Stimulated activated CD8-positive, alpha-beta memory T cell treated with anti-CD3 and anti-CD28 coated beads, Interleukin-7, amount 100 ng/mL, for 48 hours (primary cell): ENCODE measurements around the gene GLRX5.
"Not testable (repeated sequence)": the region's sequence is repeated elsewhere in the genome, so short reads cannot be mapped to it uniquely, and the experiment has no call there.

Experiments
- DNase-seq, 2 donors: peaks; one replicate each; pipeline ENCODE4 v3.0.0-alpha.2; 2020; ENCODE audit warnings: low read depth in 1 of 2; ENCODE audit errors: extremely low read depth in 1 of 2

Gene GLRX5

DNA sequence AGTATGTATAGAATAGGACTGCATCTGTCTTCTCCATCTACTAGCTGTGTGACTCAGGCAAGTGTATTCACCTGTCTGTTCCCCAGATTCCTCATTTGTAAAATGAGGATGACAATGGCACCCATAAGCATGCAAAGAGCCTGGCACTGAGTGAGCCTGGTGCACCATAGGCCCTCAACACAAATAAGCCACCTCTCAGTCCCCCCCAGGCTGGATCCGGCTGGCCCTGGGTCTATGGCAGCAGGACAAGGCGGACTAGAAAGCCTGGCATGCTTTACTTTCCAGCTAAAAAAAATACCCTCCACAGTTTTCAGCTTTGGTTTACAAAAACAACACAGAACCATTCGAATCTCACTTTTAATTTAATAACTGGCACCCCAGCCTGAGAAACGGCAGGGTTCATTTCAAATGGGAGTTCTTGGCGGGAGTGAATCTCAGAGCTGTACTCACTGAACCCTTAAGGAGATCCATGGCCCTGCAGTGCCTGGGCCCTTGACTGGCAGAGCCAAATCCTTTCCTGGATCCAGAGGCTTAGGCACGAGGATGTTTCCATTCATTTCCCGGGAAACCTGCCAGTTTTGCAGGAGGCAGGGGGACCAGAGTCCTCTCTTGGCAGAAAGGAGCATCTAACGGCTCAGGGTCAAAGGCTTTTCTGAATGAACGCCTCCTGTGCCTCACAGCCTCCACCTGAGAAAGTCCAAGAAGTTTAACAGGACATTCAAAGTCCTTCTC lies 36.1 kb upstream of the GLRX5 start:
- no peak for DNase-seq

DNA sequence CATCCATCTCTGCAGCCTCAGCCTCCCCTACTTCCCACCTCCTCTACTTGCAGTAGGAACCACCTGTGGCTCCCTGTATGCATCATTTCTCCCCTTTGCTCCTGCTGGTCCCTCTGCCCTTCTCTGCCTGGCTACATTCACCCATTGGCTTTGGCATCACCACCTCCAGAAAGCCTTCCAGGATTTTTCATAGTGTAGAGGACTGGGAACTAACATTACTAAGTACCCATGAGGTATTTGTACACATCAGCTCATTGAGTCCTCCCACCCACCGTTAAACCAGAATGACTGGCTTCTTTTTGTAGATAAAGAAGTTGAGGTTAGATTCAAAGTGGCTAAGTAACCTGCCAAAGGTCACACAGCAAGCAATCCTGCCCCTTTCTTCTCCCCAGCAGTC lies 35.5 kb upstream of the GLRX5 start:
- DNase-seq: no peak

DNA sequence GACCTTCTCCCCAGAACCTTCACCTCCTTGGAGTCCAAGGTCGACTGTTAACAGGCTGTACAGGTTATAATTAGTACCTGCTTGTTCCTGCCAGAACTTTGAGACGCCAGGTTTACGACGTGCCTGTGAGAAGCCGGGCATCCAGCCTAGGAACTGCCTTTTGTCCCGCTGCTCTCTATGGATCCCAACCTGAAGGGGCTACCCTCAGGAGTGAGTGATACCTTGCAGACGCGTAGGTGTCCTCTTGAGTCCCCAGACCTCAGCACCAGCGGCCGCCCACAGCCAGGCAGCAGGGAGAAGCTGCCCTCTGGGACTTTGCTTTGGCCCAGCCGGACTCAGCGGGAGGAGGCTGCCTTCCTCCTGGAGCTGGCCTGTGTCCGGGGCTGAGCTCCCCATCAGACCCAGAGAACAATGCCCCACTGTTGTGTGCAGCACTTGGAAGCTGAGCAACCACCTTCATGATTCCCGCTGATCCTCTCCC lies 34.6 kb upstream of the GLRX5 start:
- no peak for DNase-seq

DNA sequence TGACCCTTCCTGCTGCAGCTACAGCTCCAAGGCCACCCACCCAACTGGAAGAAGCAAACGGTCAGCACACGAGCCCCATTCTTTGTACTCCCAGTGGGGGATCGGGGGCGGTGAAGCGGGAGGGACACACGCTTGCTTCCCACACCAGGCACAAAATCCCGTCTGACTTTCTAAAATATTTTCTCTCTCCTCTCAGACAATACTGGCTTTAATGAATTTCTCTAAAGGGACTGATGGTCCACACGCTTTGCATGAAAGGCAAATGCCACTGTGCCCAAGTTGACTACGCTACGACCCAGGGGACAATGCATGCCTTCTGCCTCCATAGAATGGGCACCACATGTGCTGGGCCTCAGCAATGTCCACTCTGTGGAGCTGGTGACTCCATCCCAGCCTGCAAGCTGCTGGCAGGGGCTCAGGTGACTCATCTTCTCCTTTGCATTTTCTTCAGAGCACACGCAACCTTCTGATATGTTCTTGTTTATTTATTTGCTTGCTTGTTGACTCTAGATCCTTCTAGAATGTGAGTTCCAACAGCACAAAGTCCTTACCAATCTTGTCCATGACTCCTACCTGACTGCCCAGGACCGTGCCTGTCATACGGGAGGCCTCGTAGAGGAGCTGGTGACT lies 34.0 kb upstream of the GLRX5 start:
- no peak for DNase-seq

DNA sequence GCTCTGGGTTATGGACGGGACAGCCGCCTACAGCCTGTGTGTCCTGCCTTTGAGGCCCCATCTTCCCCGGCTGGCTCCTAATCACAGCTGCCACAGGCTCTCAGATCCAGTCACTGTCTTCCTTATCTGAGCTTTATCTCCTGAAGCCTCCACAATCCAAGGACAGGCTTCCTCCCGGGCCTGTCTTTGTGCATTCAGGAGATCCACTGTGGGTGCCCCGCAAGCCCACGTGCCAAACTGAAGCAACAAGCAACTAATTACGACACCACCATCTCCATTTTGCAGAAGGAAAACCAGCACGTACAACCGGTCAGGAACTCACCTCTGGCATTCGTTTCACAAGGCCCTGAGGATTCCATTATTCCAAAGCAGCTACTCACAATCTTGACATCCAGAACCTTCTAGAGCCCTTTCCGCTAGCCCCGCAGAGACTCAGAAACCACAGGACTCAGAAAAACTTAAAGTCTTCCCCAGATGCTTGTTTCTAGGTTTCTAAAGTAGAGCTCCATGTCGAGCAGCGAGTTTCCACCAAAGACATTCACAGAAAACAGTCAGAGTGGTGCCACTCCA lies 32.4 kb upstream of the GLRX5 start:
- no peak for DNase-seq

DNA sequence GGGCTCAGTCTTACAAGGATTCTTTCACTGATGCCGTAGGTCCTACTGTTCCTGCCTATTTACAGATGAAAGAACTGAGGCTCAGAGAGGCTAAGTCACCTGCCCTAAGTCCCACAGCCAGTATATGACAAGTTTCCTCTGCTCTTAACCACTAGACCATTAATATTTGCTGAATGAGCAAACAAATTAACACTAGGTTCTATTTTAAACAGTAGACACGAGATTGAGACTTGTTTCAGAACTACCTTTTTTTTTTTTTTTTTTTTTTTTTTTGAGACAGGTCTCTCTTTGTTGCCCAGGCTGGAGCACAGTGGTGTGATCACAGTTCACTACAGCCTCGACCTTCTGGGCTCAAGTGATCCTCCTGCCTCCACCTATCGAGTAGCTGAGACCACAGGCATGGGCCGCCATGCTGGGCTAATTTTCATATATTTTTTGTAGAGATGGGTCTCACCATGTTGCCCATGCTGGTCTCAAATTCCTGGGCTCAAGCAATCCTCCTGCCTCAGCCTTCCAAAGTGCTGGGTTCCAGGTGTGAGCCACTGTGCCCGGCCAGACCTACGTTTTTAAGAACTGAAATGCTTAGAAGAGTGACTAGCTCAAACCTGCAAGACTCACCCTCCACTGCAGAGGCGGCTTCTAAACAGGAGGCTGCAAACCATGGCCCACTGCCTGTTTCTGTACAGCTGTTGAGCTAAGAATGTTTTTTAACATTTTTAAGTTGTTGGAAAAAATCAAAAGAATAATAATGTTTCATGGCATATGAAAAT lies 31.3 kb upstream of the GLRX5 start:
- no peak for DNase-seq

DNA sequence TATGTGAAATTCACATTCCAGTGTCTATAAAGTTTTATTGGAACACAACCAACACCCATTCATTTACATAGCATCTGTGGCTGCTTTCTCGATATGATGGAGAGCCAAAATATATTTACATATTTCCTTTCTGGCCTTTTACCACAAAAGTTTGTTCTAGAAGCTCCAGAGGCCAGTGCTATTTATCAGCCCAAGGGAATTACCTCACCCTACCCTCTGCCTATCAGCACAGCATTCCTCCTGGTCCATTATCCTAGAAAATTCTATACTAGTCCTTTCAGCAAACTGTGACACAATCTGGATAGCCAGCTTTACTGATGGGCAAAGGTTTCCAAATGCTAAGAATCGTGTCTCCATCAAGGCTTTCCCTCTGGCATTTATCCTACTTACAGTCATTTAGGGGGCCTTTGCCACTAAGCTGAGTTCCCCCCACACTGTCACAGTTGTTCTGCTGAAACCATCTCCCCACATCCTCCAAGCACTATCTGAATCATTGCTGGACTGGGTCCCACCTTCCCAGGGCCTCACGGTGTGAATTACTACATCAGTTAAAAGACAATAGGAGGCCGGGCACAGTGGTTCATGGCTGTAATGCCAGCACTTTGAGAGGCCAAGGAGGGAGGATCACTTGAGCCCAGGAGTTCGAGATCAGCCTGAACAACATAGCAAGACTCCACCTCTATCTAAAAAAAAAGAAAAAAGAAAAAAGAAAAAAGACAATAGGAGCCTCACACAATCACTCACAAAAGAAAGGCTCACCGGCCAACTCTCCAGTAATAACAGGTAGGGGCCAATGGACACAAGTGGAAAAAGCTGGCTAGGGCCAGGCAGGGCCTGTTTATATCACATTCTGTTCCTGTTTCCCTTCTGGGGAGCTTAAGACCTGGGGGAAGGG lies 30.5 kb upstream of the GLRX5 start:
- DNase-seq: no peak

DNA sequence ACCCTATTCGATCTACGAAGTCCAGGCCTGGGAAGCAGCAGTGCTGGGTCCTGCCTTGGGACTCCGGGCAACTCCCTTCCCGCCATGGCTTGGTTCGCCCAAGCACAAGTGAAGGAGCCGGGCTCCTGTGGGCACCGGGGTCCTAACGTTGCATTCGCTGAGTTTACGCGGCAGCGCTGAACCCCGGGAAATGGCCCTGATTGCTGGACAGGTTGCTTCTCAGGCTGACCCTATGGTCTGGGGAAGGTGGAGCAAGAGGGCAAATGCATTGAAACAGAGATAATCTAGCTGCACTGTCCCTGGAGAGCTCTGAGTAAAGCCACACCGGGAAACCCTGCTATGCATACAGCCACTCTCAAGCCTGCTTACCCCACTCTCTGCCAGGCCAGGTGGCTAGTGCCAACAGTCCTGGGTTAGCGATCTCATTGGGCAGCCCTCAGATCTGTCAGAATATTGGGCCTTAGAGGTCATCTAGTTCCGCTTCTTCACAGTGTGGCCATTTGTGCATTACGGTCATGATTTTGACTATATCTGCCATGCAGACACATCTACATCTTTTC lies 29.7 kb upstream of the GLRX5 start:
- no peak for DNase-seq

DNA sequence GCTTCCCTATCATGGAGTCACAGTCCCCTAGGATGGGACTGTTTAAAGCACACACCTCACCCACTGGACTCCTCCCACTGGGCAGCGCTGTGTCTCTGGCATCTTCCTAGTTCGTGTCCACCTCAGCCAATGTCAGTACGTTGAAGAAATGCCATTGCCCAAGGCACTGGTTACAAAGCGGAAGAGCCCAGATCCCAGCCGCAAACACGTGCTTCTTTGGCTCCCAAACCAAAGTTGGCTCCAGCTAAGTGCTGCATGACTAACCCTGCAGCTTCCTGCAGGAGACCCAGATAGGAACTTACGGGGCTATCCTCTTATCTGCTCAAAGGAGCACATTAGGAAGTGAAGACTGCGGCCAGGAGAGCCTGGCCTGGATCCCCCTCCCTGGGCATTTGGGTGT lies 27.7 kb upstream of the GLRX5 start:
- no peak for DNase-seq

DNA sequence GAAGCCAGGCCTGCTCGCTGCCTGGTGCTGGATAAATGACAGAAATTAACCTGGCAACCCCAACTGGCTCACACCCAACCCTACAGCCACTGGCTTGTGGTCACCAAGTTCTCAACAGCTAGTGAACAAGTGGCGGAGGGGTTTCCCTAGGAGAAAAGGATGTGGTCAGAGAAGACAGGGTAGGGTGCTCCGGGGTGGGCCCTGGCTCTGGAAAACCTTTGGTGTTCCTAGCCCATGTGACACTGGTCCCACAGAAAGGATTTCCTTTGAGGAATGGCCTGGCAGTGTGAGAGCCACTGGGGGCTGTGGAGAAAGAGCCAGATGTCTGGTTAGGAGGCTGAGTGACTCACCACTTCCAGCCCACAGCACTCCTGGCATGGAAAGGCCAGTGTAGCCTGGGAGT lies 27.1 kb upstream of the GLRX5 start:
- no peak for DNase-seq

DNA sequence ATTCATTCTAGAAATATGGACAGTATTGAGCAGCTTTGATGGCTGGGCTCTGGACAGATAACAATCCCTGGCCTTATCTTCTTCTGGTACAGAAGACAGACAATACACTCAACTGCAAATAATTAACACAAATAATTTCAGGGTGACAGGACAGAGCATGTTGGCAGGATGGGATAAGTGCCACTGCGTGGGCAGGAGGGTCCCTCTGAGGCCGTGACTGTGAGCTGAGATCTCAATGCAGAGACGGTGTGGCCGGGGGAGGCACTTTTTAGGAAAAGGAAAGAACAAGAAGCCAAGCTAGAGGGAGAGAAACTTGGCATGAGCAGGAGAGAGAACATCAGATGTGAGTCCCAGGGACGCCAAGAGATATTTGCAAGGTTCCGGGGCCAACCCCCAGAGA lies 26.5 kb upstream of the GLRX5 start:
- no peak for DNase-seq

DNA sequence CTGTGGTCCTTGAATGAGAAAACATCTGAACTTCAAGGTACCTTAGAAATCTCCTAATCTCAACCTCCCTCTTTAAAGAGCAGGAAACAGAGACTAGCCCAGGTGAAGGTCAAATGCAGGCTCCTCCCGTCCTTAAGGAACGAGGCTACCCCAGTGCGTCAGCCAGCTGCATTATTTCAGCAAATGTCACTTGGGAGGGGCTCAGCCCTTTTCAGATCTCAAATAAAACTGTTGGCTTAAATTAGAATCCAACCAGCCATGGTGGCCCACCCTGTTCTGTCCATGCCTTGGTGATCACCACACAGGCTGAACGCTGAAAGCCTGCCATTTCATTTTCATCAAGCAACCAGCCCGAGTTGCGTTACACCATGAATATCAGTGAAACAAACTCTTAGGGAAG lies 25.4 kb upstream of the GLRX5 start:
- no peak for DNase-seq

DNA sequence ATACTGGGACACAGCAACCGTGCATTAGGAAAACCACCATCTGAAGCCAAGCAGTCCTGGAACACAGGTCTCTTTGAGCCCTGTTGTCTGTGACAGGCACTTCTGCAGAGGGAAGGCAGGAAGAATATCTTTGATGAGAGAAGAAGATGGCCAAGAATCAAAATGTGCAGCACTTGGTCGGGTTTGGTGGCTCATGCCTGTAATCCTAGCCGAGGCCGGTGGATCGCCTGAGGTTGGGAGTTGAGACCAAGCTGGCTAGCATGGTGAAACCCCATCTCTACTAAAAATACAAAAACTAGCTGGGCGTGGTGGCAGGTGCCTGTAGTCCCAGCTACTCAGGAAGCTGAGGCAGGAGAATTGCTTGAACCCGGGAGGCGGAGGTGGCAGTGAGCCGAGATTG lies 24.5 kb upstream of the GLRX5 start:
- not testable (repeated sequence) for DNase-seq

DNA sequence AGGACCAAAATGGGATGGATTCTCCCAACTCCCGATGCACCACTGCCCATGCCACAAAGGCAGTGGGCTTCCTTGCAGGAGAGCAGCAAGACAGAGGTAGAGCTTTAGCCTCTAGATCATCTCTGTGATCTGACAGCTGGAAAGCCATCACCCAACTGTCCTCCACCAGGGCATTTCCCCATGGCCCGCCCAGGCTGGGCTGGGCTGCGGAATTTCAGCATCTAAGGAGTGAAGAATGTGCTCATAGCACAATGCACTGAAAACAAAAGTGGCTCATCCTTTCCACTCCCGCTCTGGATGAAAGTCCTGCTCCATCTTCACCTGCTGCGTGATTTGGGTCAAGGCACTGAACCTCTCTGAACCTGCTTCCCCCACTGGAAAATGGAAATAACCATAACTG lies 24.0 kb upstream of the GLRX5 start:
- DNase-seq: no peak

DNA sequence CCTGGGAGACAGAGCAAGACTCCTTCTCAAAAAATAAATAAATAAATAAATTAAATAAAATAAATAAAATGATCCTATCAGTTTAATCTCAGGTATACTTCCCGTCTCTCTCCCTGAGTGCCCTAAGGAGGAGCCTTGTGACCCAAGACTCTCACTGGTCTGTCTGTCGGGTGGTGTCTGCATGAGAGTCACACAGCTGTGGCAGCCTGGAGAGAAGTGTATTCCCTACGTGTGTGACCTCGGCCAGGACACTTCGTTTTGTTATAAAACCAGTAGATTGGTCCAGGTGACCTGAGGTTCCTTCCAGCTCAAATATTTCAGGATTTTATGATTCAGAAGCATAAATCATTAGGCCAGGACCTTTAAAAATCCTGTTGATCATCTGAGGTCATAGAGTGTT lies 23.2 kb upstream of the GLRX5 start:
- DNase-seq: no peak

DNA sequence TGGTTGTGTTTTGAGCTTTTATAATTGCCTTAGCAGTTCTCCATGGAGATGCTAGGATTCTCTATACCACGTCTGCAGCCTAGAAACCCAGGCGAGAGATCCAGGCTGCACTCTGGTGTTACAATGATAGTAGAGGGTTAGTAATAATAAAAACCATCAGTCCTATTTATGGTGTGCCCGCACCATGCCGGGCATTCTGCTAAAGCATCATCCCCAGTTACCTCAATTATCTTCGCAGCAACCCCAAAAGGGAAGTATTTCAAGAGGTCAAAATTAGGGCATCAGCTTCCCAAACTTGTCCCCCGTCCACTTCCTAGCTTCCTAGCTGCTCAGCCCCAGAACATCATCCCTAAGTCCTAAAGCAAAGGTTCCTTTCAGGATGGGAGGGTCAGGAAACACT lies 21.6 kb upstream of the GLRX5 start:
- no peak for DNase-seq

DNA sequence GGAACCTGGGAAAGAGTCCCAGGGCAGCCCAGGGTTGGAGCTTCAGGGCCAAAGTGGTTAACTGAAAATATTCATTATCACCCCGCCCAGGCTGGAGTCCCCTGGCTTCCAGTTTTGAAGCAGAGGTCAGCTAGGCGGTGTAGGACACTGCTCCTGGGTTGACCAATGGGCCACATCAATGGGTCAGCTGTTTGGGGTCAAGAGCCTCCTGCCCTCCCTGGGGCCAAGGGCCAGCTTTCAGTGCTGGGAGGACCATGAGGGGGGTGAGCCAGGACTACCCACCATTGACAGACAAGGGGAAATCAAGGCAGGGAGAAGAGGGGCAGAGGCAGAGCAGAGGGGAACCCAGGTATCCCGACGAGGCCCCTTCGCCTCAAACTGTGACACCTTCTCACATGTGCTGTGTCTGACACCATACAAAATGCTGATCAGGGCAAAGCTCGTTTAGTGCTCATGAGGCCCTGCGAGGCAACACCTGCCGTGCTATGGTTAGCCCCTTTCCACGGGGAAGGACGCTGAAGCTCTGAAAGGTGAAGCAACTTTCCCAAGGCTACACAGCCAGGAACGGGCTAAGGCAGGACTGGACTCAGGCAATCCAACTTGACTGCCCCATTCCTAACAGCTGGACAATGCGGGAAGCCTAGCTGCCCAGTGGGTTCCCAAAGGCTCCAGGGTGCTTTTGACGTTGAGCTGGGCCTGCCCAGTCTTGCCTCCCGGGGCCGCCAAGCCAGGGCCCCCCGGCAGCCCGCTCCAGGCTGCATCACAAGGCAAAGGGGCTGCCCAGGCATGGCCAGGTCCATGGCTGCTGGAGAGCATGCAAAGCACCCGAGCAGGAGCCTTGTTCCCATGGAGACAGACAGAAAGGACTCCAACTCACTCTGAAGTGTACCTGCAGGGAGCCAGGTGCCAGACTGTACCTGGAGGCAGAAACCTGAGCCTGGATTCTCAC lies 20.4 kb upstream of the GLRX5 start:
- DNase-seq: no peak

DNA sequence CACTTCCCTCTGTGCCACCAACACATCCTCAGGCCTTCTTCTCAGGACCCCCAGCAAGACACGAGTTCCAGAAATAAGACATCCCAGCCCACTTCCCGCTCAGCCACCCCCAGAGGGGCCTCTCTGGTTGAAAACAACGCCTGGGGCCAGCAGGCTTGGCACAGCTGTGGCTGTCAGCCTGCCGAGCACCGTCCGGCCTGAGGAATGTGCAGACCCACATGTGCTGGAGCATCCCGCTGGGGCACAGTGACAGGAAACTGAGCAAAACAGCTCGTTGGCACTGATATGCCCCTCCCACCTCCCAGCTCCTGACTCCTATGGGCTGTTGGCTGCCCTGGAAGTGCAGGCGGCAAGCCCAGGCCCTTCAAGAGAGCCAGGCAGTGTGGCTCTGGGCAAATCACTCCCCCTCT lies 19.8 kb upstream of the GLRX5 start:
- no peak for DNase-seq
